ENCODE data around the gene NELFB. TPM values are rescaled to one million over a fixed set of nuclear protein-coding genes. Genes with fewer than 3 reads are reported as not detected.

NELFB gene
- total and polyA plus RNA-seq, 9 of the 15 experiments (the other 6 are each of a cell fraction or from before 2014, with no cell fraction given): 0.24 to 84.0 (median 29.7) TPM

DNA sequence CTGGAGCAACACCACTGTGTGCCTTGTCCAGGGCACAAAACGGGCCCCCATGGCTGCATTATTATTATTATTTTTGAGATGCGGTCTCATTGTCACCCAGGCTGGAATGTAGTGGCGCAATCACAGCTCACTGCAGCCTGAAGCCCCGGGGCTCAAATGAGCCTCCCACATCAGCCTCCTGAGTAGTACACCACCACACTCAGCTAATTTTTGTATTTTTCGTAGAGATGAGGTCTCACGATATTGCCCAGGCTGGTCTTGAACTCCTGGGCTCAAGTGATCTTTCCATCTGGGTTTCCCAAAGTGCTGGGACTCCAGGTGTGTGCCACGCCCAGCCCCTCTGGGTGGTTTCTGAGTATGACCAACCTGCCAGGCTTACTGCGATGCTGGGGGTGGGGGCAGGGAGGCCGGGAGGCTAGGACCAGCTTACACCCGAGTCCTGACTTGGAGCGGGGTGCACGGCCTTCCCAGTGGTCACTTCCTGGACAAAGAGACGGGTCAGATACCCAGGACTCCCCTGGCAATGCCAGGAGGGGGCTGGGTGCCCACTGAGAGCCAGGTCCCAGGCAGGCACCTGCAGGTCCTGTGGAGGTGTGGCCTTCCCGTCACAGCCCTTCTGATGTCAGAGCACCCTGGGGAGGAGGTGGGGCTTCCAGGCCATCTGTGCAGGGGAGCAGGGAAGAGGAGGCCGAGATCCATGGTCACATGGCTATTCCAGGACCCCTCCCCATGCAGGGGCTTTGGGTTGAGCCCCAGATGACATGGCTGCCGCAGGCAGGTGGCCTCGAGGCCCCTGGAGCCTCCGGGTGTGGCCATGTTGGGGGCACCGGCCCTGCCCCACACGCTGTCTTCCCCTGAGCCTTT is 55.3 kb downstream of the NELFB start:
- in situ Hi-C loops (cut with MboI) (no loop called here), intact Hi-C loops (cut with micrococcal nuclease) (no loop called here)
- no peak overlapping the region for H3K4me3 ChIP-seq
- no peak for TF ChIP-seq ZNF217 (CRISPR knock-in tag; IDR thresholded peaks at IDR 0.05)
- TF ChIP-seq ATF1 (CRISPR knock-in tag; IDR thresholded peaks at IDR 0.05): no peak
- TF ChIP-seq ATF1 (tag; IDR thresholded peaks at IDR 0.05): peak; percentile 36; the same call in 1 of the 2 replicates
- no peak for TF ChIP-seq RBM39 (optimal IDR thresholded peaks at IDR 0.05; ENCODE audit: low read depth, low read length)
- TF ChIP-seq CEBPB (tag; IDR thresholded peaks at IDR 0.05): peak; percentile 58
- peaks cover 5% of the 10 kb centered on the region; the same call in 1 of the 2 replicates for H4K20me1 ChIP-seq (replicated peaks; ENCODE audit: control insufficient read depth, insufficient read depth, low read length)
- peak overlapping the region in 1 of 2 experiments; percentile 78; a peak in 2 of 4 replicates for H3K9ac ChIP-seq (ENCODE audit: insufficient read depth in 1 of 2, low read depth in 2 of 2, low read length in 2 of 2)
- H3K9me1 ChIP-seq (ENCODE audit: control insufficient read depth, insufficient read depth, low read length): peaks cover 3% of the 10 kb centered on the region
- no peak overlapping the region for H3K4me2 ChIP-seq (ENCODE audit: insufficient read depth, low read length)
- BruUV-seq (replicated peaks): no TSS peak
- DNase-seq (ENCODE audit: extremely low read depth in 1 of 4, low spot score in 3 of 4) (peak in 1 of 4 experiments; percentile 44), FAIRE-seq (no peak), ATAC-seq (peak; percentile 44)
- WGBS (ENCODE audit: insufficient coverage, low coverage, missing lambda C conversion rate): 29% methylated on average over 17 of the region's 20 CpGs
- H3K36me3 ChIP-seq (ENCODE audit: control insufficient read depth, insufficient read depth, low read length): no peaks in the 10 kb centered on the region
- no peaks in the 10 kb centered on the region for H3K79me2 ChIP-seq (ENCODE audit: control insufficient read depth, insufficient read depth, low read length)
- H3K4me1 ChIP-seq (replicated peaks in 1 of 2; ENCODE audit: control insufficient read depth in 2 of 2, insufficient read depth in 2 of 2, low read length in 2 of 2): peaks cover 12 to 95% of the 10 kb centered on the region in 2 experiments
- no peak overlapping the region for H2AFZ ChIP-seq (ENCODE audit: low read depth, low read length)
- H3K27ac ChIP-seq (ENCODE audit: extremely low read depth, low read depth, low read length): no peak overlapping the region
- no peaks in the 10 kb centered on the region for H3K27me3 ChIP-seq (ENCODE audit: control insufficient read depth in 2 of 2, insufficient read depth in 2 of 2, low read length in 2 of 2)
- POLR2A ChIA-PET: interaction anchor here (0.6 to 1.1 kb wide), 4 partner anchors 10 to 959 kb away, joined by 3 read pairs; no protein-coding TSS in a partner anchor
- H3K9me3 ChIP-seq (replicated peaks; ENCODE audit: control insufficient read depth, insufficient read depth, low read depth, low read length): no peaks in the 10 kb centered on the region
- CTCF ChIA-PET (ENCODE audit: low intra/inter-chr PET ratio): no interaction called here
